Dermis blood vessel endothelial cell (primary cell): ENCODE measurements around the gene AOPEP. TPM values are rescaled to one million over a fixed set of nuclear protein-coding genes. Genes with fewer than 3 reads are reported as not detected.

Source experiments
- DNase-seq: peaks from one replicate; pipeline ENCODE4 v3.0.0; 2010
- total RNA-seq: library from RNA; depleted of rRNA; stranded (reverse); fragments of >200 nt; gene quantifications from 2 replicates; pipeline ENCODE4 v1.2.3, GENCODE V29; 2014

The AOPEP gene
- total RNA-seq, 1 donor from 2014 or later = 77.1 TPM

- peak; percentile 47 for DNase-seq
These were observed 346.6 kb downstream of the AOPEP start for GRCh38 chr9:95073042-95073607.

DNA sequence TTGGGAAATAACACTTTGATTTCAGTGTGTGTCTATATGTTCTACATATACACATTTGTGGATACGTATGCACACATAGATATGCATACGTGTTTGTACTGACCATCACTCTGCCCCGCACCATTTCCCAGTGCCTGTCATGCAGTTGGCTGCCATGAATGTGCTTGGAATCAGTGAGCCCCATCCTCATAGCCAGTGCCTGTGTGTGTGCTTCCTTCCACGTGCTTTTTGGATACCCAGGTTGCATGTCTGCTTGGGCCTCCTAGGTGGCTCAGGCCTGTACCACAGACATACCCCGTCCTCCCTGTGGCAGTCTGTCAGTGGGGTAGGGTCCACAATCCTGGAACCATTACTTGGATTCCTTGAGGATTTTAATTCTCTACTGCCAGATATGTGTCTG is 347.4 kb downstream of the AOPEP start:
- DNase-seq = no peak

DNA sequence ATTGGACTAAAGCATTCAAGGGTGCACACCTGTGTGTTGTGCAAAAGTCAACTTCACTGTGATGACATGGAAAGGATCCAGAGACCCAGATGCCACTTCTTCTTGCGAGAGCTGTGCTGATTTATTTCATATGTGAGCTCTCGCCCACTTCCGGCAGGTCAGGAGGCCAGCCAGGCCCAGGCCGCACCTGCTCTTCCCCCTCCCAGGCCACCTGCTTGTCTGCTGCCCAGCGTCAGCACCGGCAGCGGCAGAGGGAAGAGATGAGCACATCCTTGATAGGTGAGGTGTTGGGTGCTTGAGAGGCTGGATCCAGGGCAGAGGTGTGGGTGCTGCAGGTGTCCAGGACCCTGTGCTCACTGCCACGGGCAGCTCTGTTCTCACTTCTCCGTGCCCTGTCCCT is 348.1 kb downstream of the AOPEP start:
- DNase-seq = no peak

DNA sequence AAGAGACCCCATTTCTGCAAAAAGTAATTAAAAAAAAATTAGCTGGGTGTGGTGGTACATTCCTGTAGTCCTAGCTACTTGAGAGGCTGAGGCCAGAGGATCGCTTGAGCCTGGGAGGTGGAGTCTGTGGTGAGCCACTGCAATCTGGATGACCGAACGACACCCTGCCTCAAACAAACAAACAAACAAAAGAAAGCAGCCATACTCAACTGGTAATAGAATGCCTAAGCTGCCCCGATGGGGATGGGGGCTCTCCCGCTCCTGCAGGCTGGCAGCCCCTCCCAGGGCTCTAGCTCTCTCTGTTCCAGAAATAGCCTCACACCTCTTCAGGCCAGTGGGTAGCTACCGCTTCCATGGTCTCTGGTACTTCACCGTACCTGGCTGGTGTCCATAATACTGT is 349.2 kb downstream of the AOPEP start:
- no peak for DNase-seq

GRCh38 chr9:95076696-95077052 is 350.2 kb downstream of the AOPEP start:
- DNase-seq = no peak

GRCh38 chr9:95077053-95077765 is 350.7 kb downstream of the AOPEP start:
- DNase-seq = no peak

DNA sequence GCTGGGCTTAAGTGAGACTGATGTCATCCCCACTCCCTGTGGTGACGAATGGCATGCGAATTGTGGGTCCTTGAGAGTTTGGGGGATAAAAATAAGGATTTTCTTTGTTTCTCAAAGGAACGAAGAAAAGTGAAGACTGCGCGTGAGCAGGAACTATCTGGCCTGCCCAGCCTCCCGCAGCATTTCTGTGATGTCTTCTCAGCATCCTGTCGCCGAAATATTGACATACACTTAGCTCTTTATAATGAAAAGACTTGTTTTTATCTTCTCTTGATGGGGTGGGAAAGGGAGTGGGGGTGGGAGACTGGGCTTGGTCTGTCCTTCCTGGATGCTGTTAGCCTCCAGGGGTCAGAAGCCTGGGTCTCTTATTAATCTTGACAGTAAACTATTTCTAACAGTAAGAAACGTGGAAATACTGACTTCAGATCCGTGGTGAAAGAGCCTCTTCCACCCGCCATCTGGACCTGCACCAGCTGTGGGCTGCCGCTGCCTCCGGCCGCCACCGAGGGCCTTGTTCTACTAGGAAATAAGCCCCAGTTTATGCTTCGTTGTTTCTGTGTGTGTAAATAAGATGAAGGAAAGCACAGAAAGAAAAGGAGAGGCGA is 351.4 kb downstream of the AOPEP start:
- DNase-seq = no peak

GRCh38 chr9:95078511-95078910 is 352.0 kb downstream of the AOPEP start:
- DNase-seq = no peak

- DNase-seq = no peak
These were observed 352.4 kb downstream of the AOPEP start for GRCh38 chr9:95078939-95079338.

DNA sequence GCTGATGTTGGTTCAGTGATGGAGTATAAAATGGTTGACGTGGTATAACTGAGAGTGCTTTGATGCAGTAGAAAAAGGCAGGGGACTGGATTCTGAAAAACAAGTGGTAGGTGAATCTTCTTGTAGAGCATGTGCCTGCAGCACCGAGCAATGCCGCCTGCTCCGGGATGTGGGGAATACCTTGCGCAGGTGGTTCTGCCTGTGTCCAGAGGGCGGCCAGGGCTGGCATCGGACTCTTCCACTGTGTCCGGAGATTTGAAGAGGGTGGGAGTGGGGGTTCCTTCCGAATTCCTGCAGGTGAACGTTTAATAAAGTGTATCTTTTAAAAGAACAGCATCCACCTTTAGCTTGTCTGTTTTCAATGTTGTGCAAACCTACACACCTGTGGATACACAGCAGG is 353.0 kb downstream of the AOPEP start:
- DNase-seq = no peak

DNA sequence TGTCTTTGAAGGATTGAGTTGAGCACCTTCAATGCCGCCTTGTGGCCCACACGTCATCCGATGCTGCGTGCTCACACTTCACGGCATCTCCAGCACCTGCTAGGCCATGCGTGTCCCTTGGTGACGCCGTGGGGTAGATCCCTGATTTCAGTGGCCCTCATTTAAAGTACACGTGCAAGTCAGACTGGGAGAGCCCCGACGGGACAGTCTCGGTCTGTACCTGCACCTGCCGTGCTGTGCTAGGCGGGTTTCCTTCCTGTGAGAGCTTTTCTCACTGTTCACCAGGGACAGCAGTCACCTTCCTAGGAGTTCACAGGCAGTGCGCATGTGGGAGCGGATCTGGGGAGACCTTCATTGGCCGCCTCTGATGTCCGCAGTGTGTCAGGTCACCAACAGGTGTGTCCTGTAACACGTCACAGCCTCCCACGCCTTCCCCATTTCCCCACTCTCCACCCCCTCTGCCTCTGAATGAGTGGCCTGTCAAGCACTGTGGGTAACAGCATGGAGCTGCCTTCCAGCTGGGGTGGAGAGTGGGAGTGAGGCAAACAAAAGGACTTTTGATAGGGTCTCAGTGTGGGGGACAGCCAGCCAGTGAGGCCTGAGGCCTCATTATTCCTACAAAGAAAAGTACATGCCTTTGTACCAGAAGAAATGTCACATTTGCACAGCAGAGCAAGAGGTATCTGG is 354.6 kb downstream of the AOPEP start:
- no peak for DNase-seq

- no peak for DNase-seq
These were observed 355.5 kb downstream of the AOPEP start for GRCh38 chr9:95081998-95082397.

DNA sequence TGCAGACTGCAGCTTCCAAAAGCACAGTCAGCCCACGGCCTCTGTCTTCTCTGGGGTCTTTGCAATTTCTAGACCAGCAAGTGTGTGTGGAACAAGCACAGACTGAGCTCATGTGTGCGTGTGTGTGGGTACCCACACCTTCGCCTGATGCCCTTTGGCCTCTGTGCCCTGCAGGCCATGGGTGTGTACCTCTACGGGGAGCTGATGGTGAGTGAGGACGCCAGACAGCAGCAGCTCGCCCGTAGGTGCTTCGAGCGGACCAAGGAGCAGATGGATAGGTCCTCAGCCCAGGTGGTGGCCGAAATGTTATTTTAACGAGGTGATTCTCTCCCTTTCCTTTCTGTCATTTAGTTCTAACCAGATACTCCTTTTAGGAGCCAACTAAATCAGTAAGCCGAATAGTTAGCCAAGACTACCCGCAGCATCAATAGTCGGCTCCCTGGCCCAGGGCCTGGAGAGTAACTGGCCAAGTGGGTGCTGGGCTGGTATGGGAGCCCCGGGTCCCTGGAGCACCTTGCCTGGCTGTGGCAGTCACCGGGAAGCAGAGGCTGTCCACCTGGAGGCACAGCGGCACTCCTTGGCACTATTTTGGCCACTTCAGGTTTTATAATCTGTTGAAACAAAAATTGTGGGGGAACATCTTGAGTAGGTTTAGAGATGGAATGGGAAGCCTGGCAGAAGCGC is 356.0 kb downstream of the AOPEP start:
- no peak for DNase-seq

DNA sequence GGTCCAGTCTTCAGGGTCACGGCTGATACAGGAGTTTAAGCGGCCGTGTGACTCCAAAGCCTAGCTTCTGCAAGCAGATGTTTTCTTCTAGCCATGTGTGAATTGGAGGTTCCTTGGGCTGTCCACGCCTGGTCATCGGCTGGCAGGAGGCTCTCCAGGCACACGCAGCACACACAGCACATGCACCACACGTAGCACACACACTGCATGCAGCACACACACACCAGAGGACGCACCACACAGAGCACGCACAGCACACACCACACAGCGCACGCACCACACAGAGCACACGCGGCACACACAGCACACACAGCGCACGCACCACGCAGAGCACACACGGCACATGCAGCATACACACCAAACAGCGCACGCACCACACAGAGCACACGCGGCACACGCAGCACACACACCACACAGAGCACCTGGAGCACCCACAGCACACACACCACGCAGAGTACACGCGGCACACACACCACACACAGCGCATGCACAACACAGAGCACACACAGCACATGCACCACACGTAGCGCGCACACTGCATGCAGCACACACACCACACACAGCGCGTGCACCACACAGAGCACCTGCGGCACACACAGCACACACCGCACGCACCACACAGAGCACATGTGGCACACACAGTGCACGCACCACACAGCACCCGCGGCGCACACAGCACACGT is 356.7 kb downstream of the AOPEP start:
- DNase-seq = no peak

DNA sequence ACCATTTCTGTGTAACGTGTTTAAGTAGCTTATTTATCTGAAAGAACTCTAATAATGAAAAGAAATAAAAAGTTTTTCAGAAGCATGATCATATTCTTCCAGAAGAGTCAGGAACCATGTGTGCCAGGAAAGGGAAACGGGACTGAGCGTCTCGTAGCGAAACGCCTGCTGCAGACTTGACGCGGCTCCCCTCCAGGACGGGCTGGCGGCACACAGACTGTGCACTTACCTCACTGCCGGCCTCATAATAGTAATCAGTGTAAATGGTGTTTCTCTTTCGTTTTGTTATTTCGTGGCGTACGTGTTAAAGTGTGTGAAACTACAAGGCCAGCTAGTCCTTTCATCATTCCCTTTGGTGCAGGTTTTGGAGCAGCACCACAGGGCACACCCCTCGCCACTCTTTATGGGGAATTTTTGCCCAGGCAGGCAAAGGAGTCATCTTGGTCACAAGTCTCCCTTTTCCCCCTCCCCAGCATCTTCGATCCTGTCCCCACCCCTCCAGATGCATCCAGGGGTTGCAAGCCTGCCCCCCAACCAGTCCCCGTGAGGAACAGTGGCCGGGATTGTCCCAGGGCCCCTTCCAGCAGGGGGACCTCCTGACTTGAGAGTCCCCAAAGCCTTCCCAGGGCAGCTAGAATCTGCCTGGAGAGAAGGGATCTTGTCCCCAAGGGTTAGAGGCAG is 357.9 kb downstream of the AOPEP start:
- DNase-seq = no peak

DNA sequence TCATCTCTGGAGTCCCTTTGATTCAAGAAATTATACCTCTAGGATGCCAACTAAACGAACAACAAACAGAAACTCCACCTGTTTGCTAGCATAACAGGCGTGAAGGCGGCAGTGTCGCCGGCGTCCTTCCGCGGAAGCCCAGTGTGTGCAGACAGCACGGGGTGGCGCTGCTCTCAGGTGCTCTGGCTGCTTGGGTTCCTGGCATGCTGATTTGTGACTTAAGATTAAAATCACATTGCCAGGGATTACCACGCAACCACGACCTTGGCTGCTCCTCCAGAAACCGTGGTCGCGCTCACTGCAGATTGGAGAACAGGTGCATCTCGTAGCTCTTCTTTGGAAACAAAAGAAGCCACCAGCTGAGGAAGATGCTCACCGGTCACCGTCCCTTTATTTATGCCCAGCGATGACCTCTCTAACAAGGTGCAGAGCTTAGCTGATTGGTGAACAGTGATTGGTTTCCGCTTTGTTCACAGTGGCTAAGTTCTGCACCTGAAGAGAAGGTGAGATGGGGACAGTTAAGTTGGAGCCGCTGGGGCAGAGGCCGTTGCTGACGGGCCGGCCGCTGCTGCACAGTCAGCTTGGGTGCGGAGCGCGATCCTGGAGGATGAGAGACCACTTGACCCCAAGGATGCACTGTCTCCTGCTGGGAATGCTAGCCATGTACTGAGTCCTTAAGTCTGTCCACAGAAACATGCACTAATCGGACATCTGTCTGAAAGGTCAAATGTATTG is 358.7 kb downstream of the AOPEP start:
- no peak for DNase-seq

DNA sequence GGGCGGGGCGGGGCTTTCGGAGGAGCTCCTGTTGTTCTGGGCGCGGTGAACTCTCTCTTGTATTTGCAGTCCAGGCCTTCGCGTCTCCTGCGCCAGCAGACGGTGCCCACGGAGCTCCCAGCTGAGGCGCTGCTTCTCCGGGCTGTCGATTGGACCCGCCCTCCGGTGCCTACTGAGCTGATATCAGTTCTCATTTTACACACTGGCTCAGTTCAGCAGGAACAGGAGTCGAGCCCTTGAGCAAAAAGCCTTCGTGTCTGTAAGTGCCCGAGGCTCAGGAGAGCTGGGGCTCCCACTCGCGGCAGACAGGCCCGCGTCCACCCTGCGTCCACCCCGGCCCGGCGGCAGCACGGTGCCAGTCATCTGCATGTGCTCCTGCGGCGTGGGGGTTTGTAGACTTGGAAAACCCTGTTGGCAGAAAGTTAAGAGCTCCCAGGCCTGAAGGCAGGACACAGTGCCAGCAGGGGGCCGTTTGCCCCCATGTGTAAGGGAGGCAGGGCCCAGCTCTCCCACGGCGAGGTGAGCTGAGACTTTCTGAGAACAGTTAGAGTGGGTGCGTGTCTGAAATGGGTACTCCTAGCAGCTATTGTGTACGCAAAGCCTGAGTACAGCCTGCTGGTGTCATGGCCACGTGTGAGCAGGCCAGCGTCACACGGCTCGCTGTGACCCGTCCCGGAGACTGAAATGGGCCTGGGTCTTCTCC is 359.5 kb downstream of the AOPEP start:
- no peak for DNase-seq

DNA sequence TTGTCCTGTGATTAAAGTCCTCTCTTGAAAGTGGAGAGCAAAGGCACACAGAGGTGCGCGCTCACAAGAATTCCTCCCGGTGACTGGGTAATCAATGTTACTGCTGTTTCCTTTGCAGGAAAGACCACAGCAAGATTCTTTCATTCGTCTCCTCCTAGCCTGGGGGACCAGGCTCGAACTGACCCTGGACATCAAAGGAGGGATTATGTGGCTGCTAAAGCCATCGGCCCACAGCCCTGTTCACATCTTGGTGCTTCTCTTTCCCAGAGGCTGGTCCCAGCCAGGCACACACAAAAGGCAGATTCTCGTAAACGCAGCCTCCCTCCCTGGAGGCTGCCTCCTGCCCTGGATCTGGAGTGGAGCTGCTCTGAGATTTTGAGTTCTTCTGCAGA is 360.1 kb downstream of the AOPEP start:
- no peak for DNase-seq

GRCh38 chr9:95087659-95088242 is 361.3 kb downstream of the AOPEP start:
- peak; percentile 29 for DNase-seq
